Suppressor macrophage (primary cell): ENCODE results near the gene MACF1.
"Not testable (repeated sequence)": the region's sequence is repeated elsewhere in the genome, so short reads cannot be mapped to it uniquely, and the experiment has no call there.

Experiments
- DNase-seq, 4 experiments: peaks; one replicate each; pipeline ENCODE4 v3.0.0-alpha.2; 2020 to 2022

The MACF1 gene

GRCh38 chr1:39494671-39495410, 290.3 kb downstream of the MACF1 start:
- no peak for DNase-seq

DNA sequence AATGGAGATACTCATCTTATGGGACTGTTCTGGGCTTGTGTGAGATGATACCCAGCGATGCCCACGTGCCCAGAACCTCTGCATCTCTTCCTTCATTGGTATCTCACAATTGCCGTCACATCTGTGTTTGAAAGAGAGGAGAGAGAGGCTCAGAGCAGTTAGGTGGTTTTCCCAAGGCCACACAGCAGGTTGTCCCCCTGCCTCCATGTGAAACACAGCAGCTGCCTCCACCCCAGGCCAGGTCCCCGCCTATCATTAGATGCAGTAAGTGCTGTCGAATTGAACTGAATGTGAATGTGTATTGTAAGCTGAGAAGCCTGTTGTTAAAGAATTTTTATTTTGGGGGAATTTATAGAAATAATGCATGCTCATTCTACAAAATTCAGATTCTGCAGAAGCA, 292.0 kb downstream of the MACF1 start:
- not testable (repeated sequence) for DNase-seq

DNA sequence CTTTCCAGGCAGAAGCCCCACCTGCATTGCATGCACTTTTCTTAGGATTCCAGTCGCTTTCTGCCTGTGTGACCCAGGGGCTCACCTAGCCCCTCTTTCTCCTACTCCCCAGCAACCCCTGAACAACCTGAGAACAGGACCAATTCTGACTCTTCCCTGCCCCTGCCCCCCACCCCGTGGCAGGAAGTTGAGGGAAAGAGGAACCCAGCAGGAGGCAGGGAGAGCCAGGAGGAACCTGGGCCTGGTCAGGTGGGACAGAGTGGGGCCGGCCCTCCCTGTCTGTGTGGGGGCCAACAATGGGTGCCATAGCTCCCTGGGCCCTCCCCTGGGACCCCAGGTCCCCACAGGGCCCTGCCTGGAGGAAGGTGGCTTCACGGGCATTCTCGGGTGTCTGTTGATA, 293.1 kb downstream of the MACF1 start:
- peak; percentile 10 to 56 (median 22) for DNase-seq

DNA sequence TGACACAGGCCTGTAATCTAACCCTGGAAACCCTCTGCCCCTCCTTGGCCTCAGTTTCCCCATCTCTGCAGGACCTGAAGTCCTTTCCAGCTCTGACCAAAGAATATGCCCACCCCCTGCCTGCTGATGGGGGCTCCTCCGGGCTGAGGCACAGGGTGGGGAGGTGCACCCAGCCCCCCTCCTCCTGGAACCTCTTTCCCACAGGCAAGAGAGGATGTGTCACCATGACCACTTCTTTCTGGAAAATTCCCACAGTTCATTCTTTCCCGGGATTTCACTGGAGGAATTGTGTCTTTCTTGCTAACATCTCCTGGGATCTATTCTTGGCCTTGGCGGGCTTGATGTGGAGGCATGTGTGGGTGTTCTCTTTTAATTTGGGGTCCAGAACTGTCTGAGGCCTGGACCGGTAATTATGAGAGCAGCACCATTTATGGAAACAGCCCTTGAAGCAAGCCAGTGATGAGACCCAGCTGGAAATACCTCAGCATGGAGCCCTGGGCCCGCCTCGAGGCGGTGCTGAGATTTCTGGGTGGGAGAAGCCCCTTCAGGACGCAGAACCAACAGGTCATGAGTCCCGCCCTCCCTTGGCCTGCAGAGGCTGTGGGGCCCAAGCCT, 293.7 kb downstream of the MACF1 start:
- DNase-seq = not testable (repeated sequence)

GRCh38 chr1:39498821-39499220, 294.3 kb downstream of the MACF1 start:
- DNase-seq = not testable (repeated sequence)

DNA sequence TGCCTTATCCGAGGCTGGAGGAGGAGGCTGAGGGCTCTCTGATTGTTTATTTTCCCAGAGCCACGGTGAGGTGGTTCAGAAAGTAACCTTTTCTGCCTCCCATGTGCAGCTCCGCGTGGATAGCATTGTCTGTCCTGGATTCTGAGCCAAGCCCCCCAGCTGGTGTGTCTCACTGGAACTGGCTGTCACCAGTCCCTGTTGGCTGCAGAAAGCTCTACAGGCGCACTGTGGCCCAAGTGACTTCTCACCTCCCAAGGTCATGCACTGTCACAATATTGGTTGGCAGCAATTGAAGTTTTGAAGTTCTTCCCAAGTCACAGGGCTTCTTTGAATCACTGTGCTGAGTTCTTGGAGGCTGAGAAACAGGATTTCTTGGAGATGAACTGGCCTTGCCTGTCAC, 295.2 kb downstream of the MACF1 start:
- DNase-seq = no peak

- DNase-seq = peak in 3 of 4 experiments; percentile 23 to 43 (median 43)
Measured at GRCh38 chr1:39500862-39501389, 296.4 kb downstream of the MACF1 start.

- DNase-seq = no peak
Measured at GRCh38 chr1:39501666-39502065, 297.2 kb downstream of the MACF1 start.

GRCh38 chr1:39504436-39504835, 299.9 kb downstream of the MACF1 start:
- not testable (repeated sequence) for DNase-seq

DNA sequence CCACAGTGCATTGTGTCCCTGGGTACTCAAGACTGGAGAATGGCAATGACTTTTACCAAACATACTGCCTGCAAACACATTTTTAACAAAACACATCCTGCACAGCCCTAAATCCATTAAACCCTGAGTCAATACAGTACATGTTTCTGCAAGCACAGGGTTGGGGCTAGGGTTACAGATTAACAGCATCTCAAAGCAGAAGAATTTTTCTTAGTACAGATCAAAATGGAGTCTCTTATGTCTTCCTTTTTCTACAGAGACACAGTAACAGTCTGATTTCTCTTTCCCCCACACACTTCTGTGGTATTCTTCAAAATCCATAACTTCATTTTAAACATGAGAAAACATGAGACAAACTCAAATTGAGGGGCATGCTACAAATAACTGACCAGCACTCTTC, 300.8 kb downstream of the MACF1 start:
- no peak for DNase-seq

DNA sequence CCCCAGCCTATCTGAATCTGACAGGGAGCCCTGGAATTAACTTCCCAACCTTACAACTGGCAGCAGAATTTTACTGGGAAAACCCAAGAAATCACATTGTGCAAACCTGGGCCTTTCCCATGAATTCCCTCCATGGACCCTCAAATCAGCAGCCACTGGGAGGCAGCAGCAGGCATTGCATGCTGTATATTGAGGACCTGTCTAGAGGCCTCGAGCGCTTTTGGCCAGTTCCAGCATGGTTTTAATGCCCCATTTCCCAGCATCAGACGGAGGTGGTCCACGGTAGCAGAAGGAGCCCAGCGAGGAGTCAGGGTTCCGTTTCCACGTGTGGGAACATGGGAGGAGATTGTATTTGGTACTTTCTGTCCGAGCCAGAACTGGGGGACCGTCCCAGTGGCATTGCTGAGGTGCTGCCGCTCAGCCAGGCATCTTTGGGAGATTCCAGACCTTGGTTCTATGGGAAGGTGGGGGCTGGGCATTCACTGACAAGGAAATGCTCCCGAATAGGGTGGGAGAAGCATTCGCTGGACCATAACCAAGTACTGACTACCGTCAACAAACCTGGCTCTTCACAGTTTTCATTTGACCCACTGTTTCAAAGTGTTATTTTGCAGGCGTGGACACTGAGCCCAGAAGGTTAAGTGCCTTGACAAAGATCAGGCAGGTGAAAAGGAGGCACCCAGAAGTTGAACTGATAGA, 302.9 kb downstream of the MACF1 start:
- no peak for DNase-seq

DNA sequence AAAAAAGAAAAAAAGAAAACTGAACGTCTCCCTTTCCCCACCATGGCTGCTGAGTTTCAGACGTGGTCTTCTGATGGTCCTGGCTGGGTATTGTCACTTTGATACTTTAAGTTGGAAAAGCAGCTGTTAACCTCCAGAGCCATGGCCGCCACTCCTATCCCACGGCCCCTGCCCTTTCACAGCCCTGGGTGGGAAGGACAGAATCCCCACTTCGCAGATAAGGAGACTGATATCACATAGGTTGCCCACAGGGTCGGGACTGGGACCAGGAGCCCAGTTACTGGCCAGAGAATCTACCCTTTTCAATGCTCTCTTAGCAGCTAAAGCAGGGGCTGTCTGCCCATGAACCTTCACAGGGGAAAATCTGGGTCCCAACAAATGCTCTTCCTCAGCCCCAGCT, 303.8 kb downstream of the MACF1 start:
- no peak for DNase-seq

- DNase-seq = peak in 3 of 4 experiments; percentile 10 to 25 (median 16)
Measured at GRCh38 chr1:39508857-39509305, 304.4 kb downstream of the MACF1 start.

DNA sequence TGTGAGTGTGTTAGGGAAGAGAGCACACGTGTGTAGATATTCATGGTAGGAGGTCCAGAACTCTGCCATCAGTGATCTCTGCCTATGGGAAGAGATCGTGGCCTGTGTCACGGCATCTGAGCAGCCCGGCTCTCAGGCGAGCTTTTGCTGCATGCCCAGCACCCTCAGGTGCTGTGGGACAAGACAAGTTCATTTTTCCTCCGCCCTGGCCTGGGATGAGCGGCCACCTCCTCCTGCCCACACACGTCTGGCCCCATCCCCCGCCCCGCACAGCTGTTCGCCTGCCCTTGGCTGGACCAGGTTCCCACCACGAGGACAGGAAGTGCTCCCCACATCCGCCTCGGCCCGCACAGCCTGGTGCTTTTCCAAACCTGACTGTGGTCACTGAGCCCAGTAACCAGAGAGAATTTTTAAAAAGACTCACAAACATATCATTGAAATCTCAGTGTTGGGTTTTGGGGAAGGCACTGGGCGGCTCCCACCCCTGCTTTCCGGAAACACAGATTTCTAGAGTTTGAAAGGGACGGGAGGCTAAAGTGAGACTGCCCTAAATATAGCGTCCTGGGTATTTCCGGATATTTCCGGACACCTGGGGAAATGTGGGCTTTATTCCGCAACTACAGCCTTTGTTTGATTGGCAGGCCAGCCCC, 305.0 kb downstream of the MACF1 start:
- peak; percentile 46 to 72 (median 54) for DNase-seq

GRCh38 chr1:39510570-39511186, 306.2 kb downstream of the MACF1 start:
- not testable (repeated sequence) for DNase-seq

- not testable (repeated sequence) for DNase-seq
Measured at GRCh38 chr1:39511477-39511876, 307.0 kb downstream of the MACF1 start.

DNA sequence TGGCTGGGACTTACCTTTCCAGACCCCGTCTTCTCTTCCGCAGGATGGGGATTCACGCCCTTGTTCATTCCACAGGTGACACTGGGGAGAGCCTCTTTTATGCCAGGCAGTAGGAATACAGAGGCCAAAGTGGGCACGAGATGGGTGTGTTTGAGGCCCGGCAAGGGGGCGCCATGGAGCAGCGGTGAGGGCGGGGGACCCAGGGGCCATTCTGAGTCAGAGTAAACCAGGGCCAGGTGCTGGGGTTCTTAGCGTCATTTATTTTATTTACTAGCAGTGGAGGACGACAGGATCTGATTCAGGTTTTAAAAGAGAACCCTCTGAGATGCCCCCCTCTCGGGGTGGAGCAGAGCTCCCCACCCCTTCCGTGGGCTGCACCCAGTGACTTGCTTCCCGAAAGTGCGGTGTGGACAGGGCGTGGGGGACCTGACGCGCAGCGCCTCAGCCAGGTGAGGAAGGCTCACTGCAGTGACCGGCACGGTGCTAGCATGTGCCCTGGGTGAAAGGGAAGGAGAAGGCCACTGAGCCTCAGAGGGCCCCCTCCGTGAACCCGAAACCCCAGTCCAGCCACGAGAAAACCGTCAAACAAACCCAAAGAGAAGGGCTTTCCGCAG, 307.8 kb downstream of the MACF1 start:
- DNase-seq = not testable (repeated sequence)

- peak in 1 of 4 experiments; percentile 25 for DNase-seq
Measured at GRCh38 chr1:39514710-39515124, 310.2 kb downstream of the MACF1 start.

DNA sequence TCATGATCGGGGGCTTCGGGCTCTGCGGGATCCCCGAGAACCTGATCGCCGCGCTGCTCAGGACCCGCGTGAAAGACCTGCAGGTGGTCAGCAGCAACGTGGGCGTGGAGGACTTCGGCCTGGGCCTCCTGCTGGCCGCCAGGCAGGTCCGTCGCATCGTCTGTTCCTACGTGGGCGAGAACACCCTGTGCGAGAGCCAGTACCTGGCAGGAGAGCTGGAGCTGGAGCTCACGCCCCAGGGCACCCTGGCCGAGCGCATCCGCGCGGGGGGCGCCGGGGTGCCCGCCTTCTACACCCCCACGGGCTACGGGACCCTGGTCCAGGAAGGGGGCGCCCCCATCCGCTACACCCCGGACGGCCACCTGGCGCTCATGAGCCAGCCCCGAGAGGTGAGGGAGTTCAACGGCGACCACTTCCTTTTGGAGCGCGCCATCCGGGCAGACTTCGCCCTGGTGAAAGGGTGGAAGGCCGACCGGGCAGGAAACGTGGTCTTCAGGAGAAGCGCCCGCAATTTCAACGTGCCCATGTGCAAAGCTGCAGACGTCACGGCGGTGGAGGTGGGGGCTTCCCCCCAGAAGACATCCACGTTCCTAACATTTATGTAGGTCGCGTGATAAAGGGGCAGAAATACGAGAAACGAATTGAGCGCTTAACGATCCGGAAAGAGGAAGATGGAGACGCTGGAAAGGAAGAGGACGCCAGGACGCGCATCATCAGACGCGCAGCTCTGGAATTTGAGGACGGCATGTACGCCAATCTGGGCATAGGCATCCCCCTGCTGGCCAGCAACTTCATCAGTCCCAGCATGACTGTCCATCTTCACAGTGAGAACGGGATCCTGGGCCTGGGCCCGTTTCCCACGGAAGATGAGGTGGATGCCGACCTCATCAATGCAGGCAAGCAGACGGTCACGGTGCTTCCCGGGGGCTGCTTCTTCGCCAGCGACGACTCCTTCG, 310.9 kb downstream of the MACF1 start:
- DNase-seq = peak; percentile 33 to 83 (median 62)

- DNase-seq = not testable (repeated sequence)
Measured at GRCh38 chr1:39516841-39517240, 312.3 kb downstream of the MACF1 start.
